PC-9 (cell line): Measurements from ENCODE around the gene ACKR1.

Source experiments
- EZH2 ChIP-seq: fragments of 200-600 bp; sonication (generic); IDR thresholded peaks from 2 replicates; pipeline ENCODE4 v1.8.0; 2017; ENCODE audit warnings: antibody characterized with exemption, low read depth
- TF ChIP-seq, protein P1 (sequence below): fragments of 200-600 bp; sonication (generic); conservative IDR thresholded peaks from 2 replicates; pipeline ENCODE4 v1.6.1; 2017; ENCODE audit warnings: mixed run types, antibody characterized with exemption, mild to moderate bottlenecking, moderate library complexity

DNA sequence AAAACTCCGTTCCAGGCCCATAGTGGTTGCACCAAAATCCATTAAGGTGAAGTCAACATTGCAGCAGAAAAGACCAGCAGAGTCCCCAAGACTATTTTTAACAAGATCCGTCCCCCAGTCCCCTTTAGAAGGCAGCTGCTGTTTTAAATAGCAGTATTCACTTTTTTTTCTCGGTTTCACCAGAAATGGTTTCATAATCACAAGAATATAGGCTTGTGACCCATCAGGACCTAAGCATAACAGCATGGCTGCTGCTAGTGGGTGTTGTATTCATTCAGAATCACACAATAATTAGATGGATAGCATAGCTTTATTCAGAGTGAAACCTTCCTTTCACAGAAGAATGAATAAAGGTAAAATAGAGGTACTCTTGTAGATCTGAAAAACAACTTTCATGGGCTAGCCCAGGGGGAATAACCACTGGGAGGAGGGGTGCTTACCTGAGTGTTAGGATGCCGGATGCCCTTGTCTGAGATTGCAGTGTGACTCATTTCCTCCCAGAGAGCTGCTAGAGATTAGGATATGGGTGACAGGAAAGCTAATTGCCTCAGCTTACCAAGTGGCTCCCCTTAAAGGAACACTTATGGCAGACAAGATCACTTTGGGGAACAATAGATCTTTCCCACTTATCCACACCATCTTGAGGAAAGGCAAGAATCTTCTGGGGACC is 35.0 kb downstream of the ACKR1 start:
- no peak for TF ChIP-seq EZH2
- TF ChIP-seq, protein P1, sequence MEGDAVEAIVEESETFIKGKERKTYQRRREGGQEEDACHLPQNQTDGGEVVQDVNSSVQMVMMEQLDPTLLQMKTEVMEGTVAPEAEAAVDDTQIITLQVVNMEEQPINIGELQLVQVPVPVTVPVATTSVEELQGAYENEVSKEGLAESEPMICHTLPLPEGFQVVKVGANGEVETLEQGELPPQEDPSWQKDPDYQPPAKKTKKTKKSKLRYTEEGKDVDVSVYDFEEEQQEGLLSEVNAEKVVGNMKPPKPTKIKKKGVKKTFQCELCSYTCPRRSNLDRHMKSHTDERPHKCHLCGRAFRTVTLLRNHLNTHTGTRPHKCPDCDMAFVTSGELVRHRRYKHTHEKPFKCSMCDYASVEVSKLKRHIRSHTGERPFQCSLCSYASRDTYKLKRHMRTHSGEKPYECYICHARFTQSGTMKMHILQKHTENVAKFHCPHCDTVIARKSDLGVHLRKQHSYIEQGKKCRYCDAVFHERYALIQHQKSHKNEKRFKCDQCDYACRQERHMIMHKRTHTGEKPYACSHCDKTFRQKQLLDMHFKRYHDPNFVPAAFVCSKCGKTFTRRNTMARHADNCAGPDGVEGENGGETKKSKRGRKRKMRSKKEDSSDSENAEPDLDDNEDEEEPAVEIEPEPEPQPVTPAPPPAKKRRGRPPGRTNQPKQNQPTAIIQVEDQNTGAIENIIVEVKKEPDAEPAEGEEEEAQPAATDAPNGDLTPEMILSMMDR = no peak
